Placental pericyte (primary cell): ENCODE data around the gene TESMIN. TPM values are rescaled to one million over a fixed set of nuclear protein-coding genes. Genes with fewer than 3 reads are reported as not detected.

Experiments used
- total RNA-seq: library from RNA; depleted of rRNA; stranded (reverse); fragments of >200 nt; gene quantifications from 2 replicates; pipeline ENCODE4 v1.2.3, GENCODE V29; 2012

Gene TESMIN, protein sequence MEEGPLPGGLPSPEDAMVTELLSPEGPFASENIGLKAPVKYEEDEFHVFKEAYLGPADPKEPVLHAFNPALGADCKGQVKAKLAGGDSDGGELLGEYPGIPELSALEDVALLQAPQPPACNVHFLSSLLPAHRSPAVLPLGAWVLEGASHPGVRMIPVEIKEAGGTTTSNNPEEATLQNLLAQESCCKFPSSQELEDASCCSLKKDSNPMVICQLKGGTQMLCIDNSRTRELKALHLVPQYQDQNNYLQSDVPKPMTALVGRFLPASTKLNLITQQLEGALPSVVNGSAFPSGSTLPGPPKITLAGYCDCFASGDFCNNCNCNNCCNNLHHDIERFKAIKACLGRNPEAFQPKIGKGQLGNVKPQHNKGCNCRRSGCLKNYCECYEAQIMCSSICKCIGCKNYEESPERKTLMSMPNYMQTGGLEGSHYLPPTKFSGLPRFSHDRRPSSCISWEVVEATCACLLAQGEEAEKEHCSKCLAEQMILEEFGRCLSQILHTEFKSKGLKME
- 0.44 and 0.57 TPM in 2 replicates for total RNA-seq

DNA sequence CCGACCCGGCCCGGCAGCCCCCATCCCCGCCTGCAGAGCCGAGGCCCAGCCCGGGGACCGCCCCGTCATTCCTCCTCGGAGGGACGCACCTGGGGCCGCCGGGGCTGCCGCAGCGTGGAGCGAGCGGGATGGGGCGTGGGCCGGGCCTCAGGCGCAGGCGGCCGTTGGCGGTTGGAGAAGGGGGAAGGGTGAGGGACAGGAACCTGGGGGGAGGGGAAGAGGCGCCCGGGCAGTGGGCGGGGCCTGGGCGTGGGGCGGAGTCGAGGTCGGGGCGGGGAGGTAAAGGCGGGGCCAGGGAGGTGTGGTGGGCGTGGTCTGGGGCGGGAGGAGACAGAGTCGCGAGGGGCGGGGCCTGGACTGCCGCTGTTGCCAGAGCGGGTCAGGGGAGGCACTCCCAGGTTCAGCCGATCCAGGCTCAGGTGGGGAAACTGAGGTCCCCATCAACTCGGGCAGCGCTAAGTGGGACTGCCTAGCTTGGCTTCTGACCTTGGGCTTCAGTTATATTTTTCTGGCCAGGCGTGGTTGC lies at the start of gene TESMIN:
Gene TESMIN (minus strand): TSS at position 190 of the 526 bp plus-strand sequence. CDS start 860 bp downstream, outside the sequence.

DNA sequence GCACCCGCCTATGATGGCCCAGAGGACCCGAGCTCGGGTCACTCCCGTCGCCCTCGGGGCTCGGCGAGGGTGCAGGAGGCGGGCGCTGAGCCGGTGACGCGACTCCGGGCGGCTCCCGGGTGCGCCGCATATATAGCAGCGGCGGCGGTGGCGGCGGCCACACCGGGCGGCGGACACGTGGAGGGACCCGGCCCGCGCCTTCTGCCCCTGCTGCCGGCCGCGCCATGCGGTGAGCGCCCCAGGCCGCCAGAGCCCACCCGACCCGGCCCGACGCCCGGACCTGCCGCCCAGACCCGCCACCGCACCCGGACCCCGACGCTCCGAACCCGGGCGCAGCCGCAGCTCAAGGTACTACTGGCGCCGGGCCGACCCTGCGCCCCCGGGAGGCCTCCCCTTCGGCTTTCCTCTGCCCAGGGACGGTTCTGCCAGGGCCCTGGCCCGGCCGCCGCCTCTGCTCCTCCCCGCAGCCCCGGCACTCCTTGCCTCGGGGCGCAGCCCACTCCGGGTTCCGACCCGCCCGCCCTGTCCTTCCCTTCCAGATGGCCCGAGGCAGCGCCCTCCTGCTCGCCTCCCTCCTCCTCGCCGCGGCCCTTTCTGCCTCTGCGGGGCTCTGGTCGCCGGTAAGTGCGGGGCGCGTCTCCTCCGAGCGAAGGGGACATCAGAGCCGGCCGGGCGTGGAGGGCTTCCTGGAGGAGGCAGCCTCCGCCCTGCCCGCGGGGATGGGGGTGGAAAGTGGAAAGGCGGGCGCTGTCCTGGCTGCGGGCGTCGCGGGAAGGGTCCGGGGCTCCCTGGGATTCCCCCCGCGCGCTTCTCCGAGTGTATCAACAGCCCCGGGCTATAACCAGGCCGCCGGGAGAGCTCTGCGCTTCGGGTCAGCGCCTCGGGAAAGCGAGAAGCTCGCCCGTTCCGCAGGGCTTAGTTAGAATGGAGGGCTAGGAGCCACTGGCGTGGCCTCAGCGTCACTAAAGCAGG lies 66.6 kb downstream of the TESMIN start, which contains the start of gene GAL:
Gene GAL (plus strand): TSS at position 160 of the 972 bp plus-strand sequence. CDS start 380 bp downstream, at position 540.

Other genes with a start within 250 kb of the TESMIN start
- gene GAL, start 67.0 kb downstream of the TESMIN start, total RNA-seq, result 0.72 TPM in 1 of 2 replicates, not detected in the other
- gene CPT1A, start 90.4 kb upstream of the TESMIN start, total RNA-seq, result 31.1 and 35.7 TPM in 2 replicates
- gene MRPL21, start 152.3 kb upstream of the TESMIN start, total RNA-seq, result 55.6 and 61.1 TPM in 2 replicates
- gene IGHMBP2, start 152.4 kb upstream of the TESMIN start, total RNA-seq, result 9.4 and 18.0 TPM in 2 replicates
- gene MRGPRD, start 229.5 kb upstream of the TESMIN start, total RNA-seq, result not detected in 2 replicates